ENCODE measurements around the gene ABCC4. TPM values are rescaled to one million over a fixed set of nuclear protein-coding genes. Genes with fewer than 3 reads are reported as not detected.

The ABCC4 gene
- total and polyA plus RNA-seq, 9 of the 15 experiments (the other 6 are each of a cell fraction or from before 2014, with no cell fraction given) = 9.4 to 46.1 (median 25.4) TPM

GRCh38 chr13:94988654-94989053 is 312.6 kb downstream of the ABCC4 start:
- FAIRE-seq (no peak), DNase-seq (ENCODE audit: extremely low read depth in 1 of 4, low spot score in 3 of 4) (peak in 1 of 4 experiments; percentile 7), ATAC-seq (peak; percentile 80)
- Histone ChIP-seq H3K9ac (ENCODE audit: insufficient read depth in 1 of 2, low read depth in 2 of 2, low read length in 2 of 2) (no peak overlapping the region), H3K4me3 (no peak overlapping the region), H3K27ac (ENCODE audit: extremely low read depth, low read depth, low read length) (no peak overlapping the region), H3K9me1 (ENCODE audit: control insufficient read depth, insufficient read depth, low read length) (no peaks in the 10 kb centered on the region), H3K4me1 (replicated peaks in 1 of 2; ENCODE audit: control insufficient read depth in 2 of 2, insufficient read depth in 2 of 2, low read length in 2 of 2) (no peaks in the 10 kb centered on the region), H3K27me3 (ENCODE audit: control insufficient read depth in 2 of 2, insufficient read depth in 2 of 2, low read length in 2 of 2) (no peaks in the 10 kb centered on the region; a peak in 1 of 5 replicates), H3K36me3 (ENCODE audit: control insufficient read depth, insufficient read depth, low read length) (no peaks in the 10 kb centered on the region), H3K4me2 (ENCODE audit: insufficient read depth, low read length) (no peak overlapping the region), H3K9me3 (replicated peaks; ENCODE audit: control insufficient read depth, insufficient read depth, low read depth, low read length) (no peaks in the 10 kb centered on the region), H4K20me1 (replicated peaks; ENCODE audit: control insufficient read depth, insufficient read depth, low read length) (no peaks in the 10 kb centered on the region), H2AFZ (ENCODE audit: low read depth, low read length) (no peak overlapping the region), H3K79me2 (ENCODE audit: control insufficient read depth, insufficient read depth, low read length) (no peaks in the 10 kb centered on the region)
- in situ Hi-C loops (cut with MboI) = no loop called here
- BruUV-seq (replicated peaks) = no TSS peak
- intact Hi-C loops (cut with micrococcal nuclease) = no loop called here
- TF ChIP-seq RAD21 (CRISPR knock-in tag; conservative IDR thresholded peaks at IDR 0.05 in 1 of 2, IDR thresholded peaks at IDR 0.05 in 1 of 2) = peak in 1 of 2 experiments; percentile 39; a peak in 2 of 4 replicates
- no peak for TF ChIP-seq ZBTB8A (IDR thresholded peaks at IDR 0.05; ENCODE audit: partially characterized antibody)
- CTCF ChIA-PET (ENCODE audit: low intra/inter-chr PET ratio) = no interaction called here
- POLR2A ChIA-PET = no interaction called here
- WGBS (ENCODE audit: insufficient coverage, low coverage, missing lambda C conversion rate) = 0% methylated on average over 3 of the region's 3 CpGs

GRCh38 chr13:94987869-94988268 is 313.4 kb downstream of the ABCC4 start:
- no peak overlapping the region for H3K27ac ChIP-seq (ENCODE audit: extremely low read depth, low read depth, low read length)
- no peak for FAIRE-seq
- H3K27me3 ChIP-seq (ENCODE audit: control insufficient read depth in 2 of 2, insufficient read depth in 2 of 2, low read length in 2 of 2) = no peaks in the 10 kb centered on the region; a peak in 1 of 5 replicates
- no peaks in the 10 kb centered on the region for H3K9me1 ChIP-seq (ENCODE audit: control insufficient read depth, insufficient read depth, low read length)
- BruUV-seq (replicated peaks) = no TSS peak
- no peaks in the 10 kb centered on the region for H3K36me3 ChIP-seq (ENCODE audit: control insufficient read depth, insufficient read depth, low read length)
- H3K4me3 ChIP-seq = no peak overlapping the region
- no peaks in the 10 kb centered on the region for H3K4me1 ChIP-seq (replicated peaks in 1 of 2; ENCODE audit: control insufficient read depth in 2 of 2, insufficient read depth in 2 of 2, low read length in 2 of 2)
- H4K20me1 ChIP-seq (replicated peaks; ENCODE audit: control insufficient read depth, insufficient read depth, low read length) = no peaks in the 10 kb centered on the region
- ChIA-PET POLR2A (no interaction called here), CTCF (ENCODE audit: low intra/inter-chr PET ratio) (no interaction called here)
- DNase-seq (ENCODE audit: extremely low read depth in 1 of 4, low spot score in 3 of 4) = no peak
- no peaks in the 10 kb centered on the region for H3K9me3 ChIP-seq (replicated peaks; ENCODE audit: control insufficient read depth, insufficient read depth, low read depth, low read length)
- intact Hi-C loops (cut with micrococcal nuclease) = no loop called here
- ATAC-seq = no peak
- no peak overlapping the region for H3K4me2 ChIP-seq (ENCODE audit: insufficient read depth, low read length)
- WGBS (ENCODE audit: insufficient coverage, low coverage, missing lambda C conversion rate) = 0% methylated on average over 1 of the region's 1 CpG
- in situ Hi-C loops (cut with MboI) = no loop called here
- no peak overlapping the region for H3K9ac ChIP-seq (ENCODE audit: insufficient read depth in 1 of 2, low read depth in 2 of 2, low read length in 2 of 2)
- H3K79me2 ChIP-seq (ENCODE audit: control insufficient read depth, insufficient read depth, low read length) = no peaks in the 10 kb centered on the region
- no peak overlapping the region for H2AFZ ChIP-seq (ENCODE audit: low read depth, low read length)
- TF ChIP-seq RAD21 (CRISPR knock-in tag; conservative IDR thresholded peaks at IDR 0.05 in 1 of 2, IDR thresholded peaks at IDR 0.05 in 1 of 2) (no peak), KHSRP (IDR thresholded peaks at IDR 0.05) (no peak), THRAP3 (IDR thresholded peaks at IDR 0.05; ENCODE audit: borderline replicate concordance) (no peak), EP400 (IDR thresholded peaks at IDR 0.05) (no peak), RAD51 (IDR thresholded peaks at IDR 0.05; ENCODE audit: borderline replicate concordance, low read depth) (no peak), EWSR1 (IDR thresholded peaks at IDR 0.05; ENCODE audit: borderline replicate concordance, low read depth, partially characterized antibody) (no peak)
- TF ChIP-seq, protein P1, sequence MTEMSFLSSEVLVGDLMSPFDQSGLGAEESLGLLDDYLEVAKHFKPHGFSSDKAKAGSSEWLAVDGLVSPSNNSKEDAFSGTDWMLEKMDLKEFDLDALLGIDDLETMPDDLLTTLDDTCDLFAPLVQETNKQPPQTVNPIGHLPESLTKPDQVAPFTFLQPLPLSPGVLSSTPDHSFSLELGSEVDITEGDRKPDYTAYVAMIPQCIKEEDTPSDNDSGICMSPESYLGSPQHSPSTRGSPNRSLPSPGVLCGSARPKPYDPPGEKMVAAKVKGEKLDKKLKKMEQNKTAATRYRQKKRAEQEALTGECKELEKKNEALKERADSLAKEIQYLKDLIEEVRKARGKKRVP (CRISPR knock-in tag; IDR thresholded peaks at IDR 0.05) = no peak
- TF ChIP-seq, protein P2, sequence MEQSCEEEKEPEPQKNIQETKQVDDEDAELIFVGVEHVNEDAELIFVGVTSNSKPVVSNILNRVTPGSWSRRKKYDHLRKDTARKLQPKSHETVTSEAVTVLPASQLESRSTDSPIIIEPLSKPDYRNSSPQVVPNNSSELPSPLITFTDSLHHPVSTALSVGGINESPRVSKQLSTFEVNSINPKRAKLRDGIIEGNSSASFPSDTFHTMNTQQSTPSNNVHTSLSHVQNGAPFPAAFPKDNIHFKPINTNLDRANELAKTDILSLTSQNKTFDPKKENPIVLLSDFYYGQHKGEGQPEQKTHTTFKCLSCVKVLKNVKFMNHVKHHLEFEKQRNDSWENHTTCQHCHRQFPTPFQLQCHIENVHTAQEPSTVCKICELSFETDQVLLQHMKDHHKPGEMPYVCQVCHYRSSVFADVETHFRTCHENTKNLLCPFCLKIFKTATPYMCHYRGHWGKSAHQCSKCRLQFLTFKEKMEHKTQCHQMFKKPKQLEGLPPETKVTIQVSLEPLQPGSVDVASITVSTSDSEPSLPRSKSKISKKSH (CRISPR knock-in tag; IDR thresholded peaks at IDR 0.05) = no peak
- TF ChIP-seq, protein P3, sequence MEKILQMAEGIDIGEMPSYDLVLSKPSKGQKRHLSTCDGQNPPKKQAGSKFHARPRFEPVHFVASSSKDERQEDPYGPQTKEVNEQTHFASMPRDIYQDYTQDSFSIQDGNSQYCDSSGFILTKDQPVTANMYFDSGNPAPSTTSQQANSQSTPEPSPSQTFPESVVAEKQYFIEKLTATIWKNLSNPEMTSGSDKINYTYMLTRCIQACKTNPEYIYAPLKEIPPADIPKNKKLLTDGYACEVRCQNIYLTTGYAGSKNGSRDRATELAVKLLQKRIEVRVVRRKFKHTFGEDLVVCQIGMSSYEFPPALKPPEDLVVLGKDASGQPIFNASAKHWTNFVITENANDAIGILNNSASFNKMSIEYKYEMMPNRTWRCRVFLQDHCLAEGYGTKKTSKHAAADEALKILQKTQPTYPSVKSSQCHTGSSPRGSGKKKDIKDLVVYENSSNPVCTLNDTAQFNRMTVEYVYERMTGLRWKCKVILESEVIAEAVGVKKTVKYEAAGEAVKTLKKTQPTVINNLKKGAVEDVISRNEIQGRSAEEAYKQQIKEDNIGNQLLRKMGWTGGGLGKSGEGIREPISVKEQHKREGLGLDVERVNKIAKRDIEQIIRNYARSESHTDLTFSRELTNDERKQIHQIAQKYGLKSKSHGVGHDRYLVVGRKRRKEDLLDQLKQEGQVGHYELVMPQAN (IDR thresholded peaks at IDR 0.05; ENCODE audit: borderline replicate concordance) = no peak

Data from K562 (cell line).